HepG2 (cell line): ENCODE data around the gene NEDD8. TPM values are rescaled to one million over a fixed set of nuclear protein-coding genes. Genes with fewer than 3 reads are reported as not detected.

Experiments
- BRCA1 ChIP-seq: sonication (generic); formaldehyde crosslinking; IDR thresholded peaks from 2 replicates; pipeline ENCODE4 v1.4.0; 2020; ENCODE audit warnings: missing genetic modification reagents
- CENPT ChIP-seq: sonication (generic); formaldehyde crosslinking; IDR thresholded peaks from 2 replicates; pipeline ENCODE4 v1.8.0; 2022; ENCODE audit warnings: low read depth, mild to moderate bottlenecking, moderate library complexity, missing genetic modification reagents
- CHCHD3 ChIP-seq: sonication (generic); formaldehyde crosslinking; IDR thresholded peaks from 2 replicates; pipeline ENCODE4 v1.8.0; 2022; ENCODE audit warnings: mild to moderate bottlenecking, missing genetic modification reagents, moderate library complexity
- DDIT3 ChIP-seq: sonication (generic); formaldehyde crosslinking; IDR thresholded peaks from 2 replicates; pipeline ENCODE4 v1.4.0; 2020; ENCODE audit warnings: mild to moderate bottlenecking, missing genetic modification reagents
- GLMP ChIP-seq: sonication (generic); formaldehyde crosslinking; IDR thresholded peaks from 2 replicates; pipeline ENCODE4 v1.9.0; 2021; ENCODE audit warnings: missing genetic modification reagents, mild to moderate bottlenecking, borderline replicate concordance
- MAFK ChIP-seq, 2 experiments: IDR thresholded peaks in 1 of 2; conservative IDR thresholded peaks in 1 of 2; 2 replicates each; pipeline ENCODE4 v1.6.1; 2011; ENCODE audit warnings: improper control_type of control experiment in 2 of 2, low read length in 2 of 2
- MLLT10 ChIP-seq: sonication (generic); formaldehyde crosslinking; IDR thresholded peaks from 2 replicates; pipeline ENCODE4 v1.4.0; 2020; ENCODE audit warnings: missing genetic modification reagents
- NR3C1 ChIP-seq: sonication (generic); formaldehyde crosslinking; IDR thresholded peaks from 2 replicates; pipeline ENCODE4 v1.4.0; 2020; ENCODE audit warnings: missing genetic modification reagents
- PBX2 ChIP-seq: IDR thresholded peaks from 2 replicates; pipeline ENCODE4 v1.6.1; 2016; ENCODE audit warnings: control low read depth
- SATB2 ChIP-seq: sonication (generic); formaldehyde crosslinking; IDR thresholded peaks from 2 replicates; pipeline ENCODE4 v1.5.0; 2020; ENCODE audit warnings: missing genetic modification reagents
- ZBTB38 ChIP-seq: sonication (generic); formaldehyde crosslinking; IDR thresholded peaks from 2 replicates; pipeline ENCODE4 v1.5.1; 2020; ENCODE audit warnings: mild to moderate bottlenecking, missing genetic modification reagents
- ZKSCAN8 ChIP-seq: IDR thresholded peaks from 2 replicates; pipeline ENCODE4 v1.6.1; 2016; ENCODE audit warnings: borderline replicate concordance, missing genetic modification reagents, missing compliant biosample characterization
- ZNF17 ChIP-seq: sonication (generic); formaldehyde crosslinking; IDR thresholded peaks from 2 replicates; pipeline ENCODE4 v1.5.0; 2020; ENCODE audit warnings: mild to moderate bottlenecking, missing genetic modification reagents
- ZNF318 ChIP-seq: sonication (generic); formaldehyde crosslinking; IDR thresholded peaks from 2 replicates; pipeline ENCODE4 v1.4.0; 2020; ENCODE audit warnings: mild to moderate bottlenecking, missing genetic modification reagents
- ZNF331 ChIP-seq: sonication (generic); formaldehyde crosslinking; IDR thresholded peaks from 2 replicates; pipeline ENCODE4 v1.4.0; 2020; ENCODE audit warnings: missing genetic modification reagents
- ZNF672 ChIP-seq: sonication (generic); formaldehyde crosslinking; IDR thresholded peaks from 2 replicates; pipeline ENCODE4 v1.8.1; 2022; ENCODE audit warnings: missing genetic modification reagents
- ZNF775 ChIP-seq: sonication (generic); formaldehyde crosslinking; IDR thresholded peaks from 2 replicates; pipeline ENCODE4 v1.4.0; 2020; ENCODE audit warnings: missing genetic modification reagents, mild to moderate bottlenecking, moderate library complexity, borderline replicate concordance
- ZNF790 ChIP-seq: sonication (generic); formaldehyde crosslinking; IDR thresholded peaks from 2 replicates; pipeline ENCODE4 v1.8.0; 2022; ENCODE audit warnings: missing genetic modification reagents, mild to moderate bottlenecking, borderline replicate concordance
- ZNF841 ChIP-seq: sonication (generic); formaldehyde crosslinking; IDR thresholded peaks from 2 replicates; pipeline ENCODE4 v1.8.1; 2023; ENCODE audit warnings: missing genetic modification reagents, borderline replicate concordance
- ZSCAN20 ChIP-seq: sonication (generic); formaldehyde crosslinking; IDR thresholded peaks from 2 replicates; pipeline ENCODE4 v1.4.0; 2020; ENCODE audit warnings: missing genetic modification reagents, mild to moderate bottlenecking, borderline replicate concordance
- polyA plus RNA-seq, 8 experiments: library from polyadenylated mRNA; depleted of rRNA in 3 of 8; stranded (reverse) in 7 of 8; unstranded in 1 of 8; fragments of >200 nt; fragmentation: Illumina TruSeq in 4 of 8; extraction: Trizol in 4 of 8; gene quantifications; 2 replicates each; pipeline versions ENCODE4 v1.2.1 to v1.2.3, GENCODE V29; 2011 to 2016; ENCODE audit warnings: low read depth in 4 of 8, missing spikeins in 1 of 8, mixed read lengths in 1 of 8; ENCODE audit not compliant: insufficient read depth in 1 of 8
- total RNA-seq, 5 experiments: library from RNA; depleted of rRNA; stranded (reverse); fragments of >200 nt; fragmentation: Illumina TruSeq; extraction: Trizol; gene quantifications; 2 replicates each; pipeline ENCODE4 v1.2.3, GENCODE V29; 2016; ENCODE audit warnings: low read depth in 1 of 5

The NEDD8 gene
- total and polyA plus RNA-seq, 2 of the 13 experiments (the other 11 are each of a cell fraction or from before 2014, with no cell fraction given): 535 to 713 TPM

GRCh38 chr14:24194873-24195185, 37.3 kb downstream of the NEDD8 start (continued):
- no peak for TF ChIP-seq PBX2 (CRISPR knock-in tag)
- peak; percentile 23; the same call in 1 of the 2 replicates for TF ChIP-seq CHCHD3 (CRISPR knock-in tag)
- no peak for TF ChIP-seq ZNF17 (CRISPR knock-in tag)
- TF ChIP-seq ZBTB38 (CRISPR knock-in tag): peak; percentile 52; the same call in 1 of the 2 replicates
- no peak for TF ChIP-seq ZNF790
- no peak for TF ChIP-seq GLMP
- no peak for TF ChIP-seq BRCA1 (CRISPR knock-in tag)
- TF ChIP-seq DDIT3 (CRISPR knock-in tag): no peak
- TF ChIP-seq MAFK (conservative IDR thresholded peaks at IDR 0.05 in 1 of 2, IDR thresholded peaks at IDR 0.05 in 1 of 2; ENCODE audit: low read length in 2 of 2): no peak
- no peak for TF ChIP-seq MLLT10
- TF ChIP-seq ZKSCAN8 (CRISPR knock-in tag): no peak
- TF ChIP-seq NR3C1: no peak
- TF ChIP-seq ZNF841 (CRISPR knock-in tag): no peak
- TF ChIP-seq ZNF318 (CRISPR knock-in tag): no peak
- 0 out of 2 replicates have a peak, but pooled peaks have one; percentile 12 for TF ChIP-seq CENPT (CRISPR knock-in tag)
- TF ChIP-seq ZNF331: no peak
- no peak for TF ChIP-seq ZNF775
- no peak for TF ChIP-seq ZNF672 (CRISPR knock-in tag)
- TF ChIP-seq ZSCAN20 (CRISPR knock-in tag): no peak
- TF ChIP-seq SATB2 (CRISPR knock-in tag): no peak
